HepG2 (cell line): Measurements from ENCODE around the gene FXN. TPM values are rescaled to one million over a fixed set of nuclear protein-coding genes. Genes with fewer than 3 reads are reported as not detected.
A peak's percentile ranks its signal among the peaks of the same experiment; 100 is the strongest.

Source experiments
- HDAC2 ChIP-seq: sonication (generic); formaldehyde crosslinking; IDR thresholded peaks from 2 replicates; pipeline ENCODE4 v1.4.0; 2020; ENCODE audit warnings: missing genetic modification reagents
- HNF4G ChIP-seq, 2 experiments: sonication (generic) in 1 of 2; formaldehyde crosslinking in 1 of 2; IDR thresholded peaks; 2 replicates each; pipeline versions ENCODE4 v1.4.0 to v1.6.1; 2011 to 2020; ENCODE audit warnings: borderline replicate concordance in 2 of 2, low read depth in 2 of 2, mild to moderate bottlenecking in 2 of 2, low read length in 1 of 2, missing genetic modification reagents in 1 of 2, moderate library complexity in 1 of 2
- ISL2 ChIP-seq: sonication (generic); formaldehyde crosslinking; IDR thresholded peaks from 2 replicates; pipeline ENCODE4 v1.5.0; 2020; ENCODE audit warnings: missing genetic modification reagents
- JUN ChIP-seq: sonication (generic); formaldehyde crosslinking; IDR thresholded peaks from 2 replicates; pipeline ENCODE4 v1.4.0; 2020; ENCODE audit warnings: mild to moderate bottlenecking, missing genetic modification reagents
- KLF16 ChIP-seq, 2 experiments: sonication (generic) in 1 of 2; formaldehyde crosslinking in 1 of 2; IDR thresholded peaks; 2 replicates each; pipeline versions ENCODE4 v1.6.1 to v1.8.0; 2016 to 2023; ENCODE audit warnings: missing genetic modification reagents in 2 of 2, missing compliant biosample characterization in 1 of 2
- NFATC3 ChIP-seq: sonication (generic); formaldehyde crosslinking; IDR thresholded peaks from 2 replicates; pipeline ENCODE4 v1.5.1; 2020; ENCODE audit warnings: mild to moderate bottlenecking, missing genetic modification reagents
- POLR2A ChIP-seq, 2 experiments: IDR thresholded peaks; 2 replicates each; pipeline ENCODE4 v1.6.1; 2011; ENCODE audit warnings: low read depth in 2 of 2, low read length in 2 of 2, mild to moderate bottlenecking in 1 of 2, moderate library complexity in 1 of 2; ENCODE audit not compliant: insufficient read depth in 1 of 2
- ZNF572 ChIP-seq: sonication (generic); formaldehyde crosslinking; IDR thresholded peaks from 2 replicates; pipeline ENCODE4 v1.5.1; 2020; ENCODE audit warnings: mild to moderate bottlenecking, missing genetic modification reagents
- ZNF709 ChIP-seq: sonication (generic); formaldehyde crosslinking; IDR thresholded peaks from 2 replicates; pipeline ENCODE4 v1.5.0; 2020; ENCODE audit warnings: mild to moderate bottlenecking, missing genetic modification reagents
- polyA plus RNA-seq, 8 experiments: library from polyadenylated mRNA; depleted of rRNA in 3 of 8; stranded (reverse) in 7 of 8; unstranded in 1 of 8; fragments of >200 nt; fragmentation: Illumina TruSeq in 4 of 8; extraction: Trizol in 4 of 8; gene quantifications; 2 replicates each; pipeline versions ENCODE4 v1.2.1 to v1.2.3, GENCODE V29; 2011 to 2016; ENCODE audit warnings: low read depth in 4 of 8, missing spikeins in 1 of 8, mixed read lengths in 1 of 8; ENCODE audit not compliant: insufficient read depth in 1 of 8
- total RNA-seq, 5 experiments: library from RNA; depleted of rRNA; stranded (reverse); fragments of >200 nt; fragmentation: Illumina TruSeq; extraction: Trizol; gene quantifications; 2 replicates each; pipeline ENCODE4 v1.2.3, GENCODE V29; 2016; ENCODE audit warnings: low read depth in 1 of 5
- TF ChIP-seq, protein P1 (sequence below): sonication (generic); formaldehyde crosslinking; IDR thresholded peaks from 2 replicates; pipeline ENCODE4 v1.5.1; 2020; ENCODE audit warnings: mild to moderate bottlenecking, missing genetic modification reagents, borderline replicate concordance
- TF ChIP-seq, protein P2 (sequence below): sonication (generic); formaldehyde crosslinking; IDR thresholded peaks from 2 replicates; pipeline ENCODE4 v1.5.1; 2020; ENCODE audit warnings: mild to moderate bottlenecking, moderate library complexity, missing genetic modification reagents
- TF ChIP-seq, protein P3 (sequence below): sonication (generic); formaldehyde crosslinking; IDR thresholded peaks from 2 replicates; pipeline ENCODE4 v1.4.0; 2020; ENCODE audit warnings: mild to moderate bottlenecking, missing genetic modification reagents, borderline replicate concordance

FXN gene
- total and polyA plus RNA-seq, 2 of the 13 experiments (the other 11 are each of a cell fraction or from before 2014, with no cell fraction given): 24.1 to 26.0 TPM

DNA sequence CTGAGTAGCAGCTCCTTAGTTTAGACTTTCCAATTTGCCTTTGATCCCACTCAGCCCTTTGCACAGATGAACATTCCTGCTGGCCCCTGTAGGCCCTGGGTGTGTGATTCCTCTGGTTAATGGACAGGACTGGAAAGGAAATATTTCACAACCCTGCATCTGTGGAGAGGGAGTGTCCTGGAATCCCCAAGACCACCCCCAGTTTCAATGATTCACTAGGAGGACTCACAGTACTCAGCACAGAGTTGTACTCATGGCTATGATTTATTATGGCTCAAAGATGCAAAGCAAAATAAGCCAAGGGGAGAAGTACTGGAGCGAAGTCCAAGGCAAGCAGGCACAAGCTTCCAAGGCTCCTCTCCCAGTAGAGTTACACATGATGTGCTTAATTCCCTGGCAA, 96.1 kb downstream of the FXN start (continued):
- TF ChIP-seq, protein P1, sequence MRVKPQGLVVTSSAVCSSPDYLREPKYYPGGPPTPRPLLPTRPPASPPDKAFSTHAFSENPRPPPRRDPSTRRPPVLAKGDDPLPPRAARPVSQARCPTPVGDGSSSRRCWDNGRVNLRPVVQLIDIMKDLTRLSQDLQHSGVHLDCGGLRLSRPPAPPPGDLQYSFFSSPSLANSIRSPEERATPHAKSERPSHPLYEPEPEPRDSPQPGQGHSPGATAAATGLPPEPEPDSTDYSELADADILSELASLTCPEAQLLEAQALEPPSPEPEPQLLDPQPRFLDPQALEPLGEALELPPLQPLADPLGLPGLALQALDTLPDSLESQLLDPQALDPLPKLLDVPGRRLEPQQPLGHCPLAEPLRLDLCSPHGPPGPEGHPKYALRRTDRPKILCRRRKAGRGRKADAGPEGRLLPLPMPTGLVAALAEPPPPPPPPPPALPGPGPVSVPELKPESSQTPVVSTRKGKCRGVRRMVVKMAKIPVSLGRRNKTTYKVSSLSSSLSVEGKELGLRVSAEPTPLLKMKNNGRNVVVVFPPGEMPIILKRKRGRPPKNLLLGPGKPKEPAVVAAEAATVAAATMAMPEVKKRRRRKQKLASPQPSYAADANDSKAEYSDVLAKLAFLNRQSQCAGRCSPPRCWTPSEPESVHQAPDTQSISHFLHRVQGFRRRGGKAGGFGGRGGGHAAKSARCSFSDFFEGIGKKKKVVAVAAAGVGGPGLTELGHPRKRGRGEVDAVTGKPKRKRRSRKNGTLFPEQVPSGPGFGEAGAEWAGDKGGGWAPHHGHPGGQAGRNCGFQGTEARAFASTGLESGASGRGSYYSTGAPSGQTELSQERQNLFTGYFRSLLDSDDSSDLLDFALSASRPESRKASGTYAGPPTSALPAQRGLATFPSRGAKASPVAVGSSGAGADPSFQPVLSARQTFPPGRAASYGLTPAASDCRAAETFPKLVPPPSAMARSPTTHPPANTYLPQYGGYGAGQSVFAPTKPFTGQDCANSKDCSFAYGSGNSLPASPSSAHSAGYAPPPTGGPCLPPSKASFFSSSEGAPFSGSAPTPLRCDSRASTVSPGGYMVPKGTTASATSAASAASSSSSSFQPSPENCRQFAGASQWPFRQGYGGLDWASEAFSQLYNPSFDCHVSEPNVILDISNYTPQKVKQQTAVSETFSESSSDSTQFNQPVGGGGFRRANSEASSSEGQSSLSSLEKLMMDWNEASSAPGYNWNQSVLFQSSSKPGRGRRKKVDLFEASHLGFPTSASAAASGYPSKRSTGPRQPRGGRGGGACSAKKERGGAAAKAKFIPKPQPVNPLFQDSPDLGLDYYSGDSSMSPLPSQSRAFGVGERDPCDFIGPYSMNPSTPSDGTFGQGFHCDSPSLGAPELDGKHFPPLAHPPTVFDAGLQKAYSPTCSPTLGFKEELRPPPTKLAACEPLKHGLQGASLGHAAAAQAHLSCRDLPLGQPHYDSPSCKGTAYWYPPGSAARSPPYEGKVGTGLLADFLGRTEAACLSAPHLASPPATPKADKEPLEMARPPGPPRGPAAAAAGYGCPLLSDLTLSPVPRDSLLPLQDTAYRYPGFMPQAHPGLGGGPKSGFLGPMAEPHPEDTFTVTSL (CRISPR knock-in tag): no peak
- TF ChIP-seq ZNF709 (no peak), KLF16 (CRISPR knock-in tag; IDR thresholded peaks at IDR 0.05) (0 out of 4 replicates have a peak, but pooled peaks of 1 of the 2 experiments have one; percentile 24), NFATC3 (CRISPR knock-in tag) (no peak), POLR2A (IDR thresholded peaks at IDR 0.05; ENCODE audit: insufficient read depth in 1 of 2, low read depth in 2 of 2, low read length in 2 of 2) (peak in 1 of 2 experiments; percentile 27; a peak in 2 of 4 replicates), ZNF572 (CRISPR knock-in tag) (no peak), HDAC2 (CRISPR knock-in tag) (peak; percentile 60), ISL2 (CRISPR knock-in tag) (no peak), JUN (CRISPR knock-in tag) (no peak), HNF4G (IDR thresholded peaks at IDR 0.05; ENCODE audit: borderline replicate concordance, low read depth, low read length) (peak; percentile 24; the same call in 1 of the 2 replicates), HNF4G (CRISPR knock-in tag; IDR thresholded peaks at IDR 0.05; ENCODE audit: borderline replicate concordance, low read depth) (no peak)
- TF ChIP-seq, protein P2, sequence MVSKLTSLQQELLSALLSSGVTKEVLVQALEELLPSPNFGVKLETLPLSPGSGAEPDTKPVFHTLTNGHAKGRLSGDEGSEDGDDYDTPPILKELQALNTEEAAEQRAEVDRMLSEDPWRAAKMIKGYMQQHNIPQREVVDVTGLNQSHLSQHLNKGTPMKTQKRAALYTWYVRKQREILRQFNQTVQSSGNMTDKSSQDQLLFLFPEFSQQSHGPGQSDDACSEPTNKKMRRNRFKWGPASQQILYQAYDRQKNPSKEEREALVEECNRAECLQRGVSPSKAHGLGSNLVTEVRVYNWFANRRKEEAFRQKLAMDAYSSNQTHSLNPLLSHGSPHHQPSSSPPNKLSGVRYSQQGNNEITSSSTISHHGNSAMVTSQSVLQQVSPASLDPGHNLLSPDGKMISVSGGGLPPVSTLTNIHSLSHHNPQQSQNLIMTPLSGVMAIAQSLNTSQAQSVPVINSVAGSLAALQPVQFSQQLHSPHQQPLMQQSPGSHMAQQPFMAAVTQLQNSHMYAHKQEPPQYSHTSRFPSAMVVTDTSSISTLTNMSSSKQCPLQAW (CRISPR knock-in tag): no peak
- TF ChIP-seq, protein P3, sequence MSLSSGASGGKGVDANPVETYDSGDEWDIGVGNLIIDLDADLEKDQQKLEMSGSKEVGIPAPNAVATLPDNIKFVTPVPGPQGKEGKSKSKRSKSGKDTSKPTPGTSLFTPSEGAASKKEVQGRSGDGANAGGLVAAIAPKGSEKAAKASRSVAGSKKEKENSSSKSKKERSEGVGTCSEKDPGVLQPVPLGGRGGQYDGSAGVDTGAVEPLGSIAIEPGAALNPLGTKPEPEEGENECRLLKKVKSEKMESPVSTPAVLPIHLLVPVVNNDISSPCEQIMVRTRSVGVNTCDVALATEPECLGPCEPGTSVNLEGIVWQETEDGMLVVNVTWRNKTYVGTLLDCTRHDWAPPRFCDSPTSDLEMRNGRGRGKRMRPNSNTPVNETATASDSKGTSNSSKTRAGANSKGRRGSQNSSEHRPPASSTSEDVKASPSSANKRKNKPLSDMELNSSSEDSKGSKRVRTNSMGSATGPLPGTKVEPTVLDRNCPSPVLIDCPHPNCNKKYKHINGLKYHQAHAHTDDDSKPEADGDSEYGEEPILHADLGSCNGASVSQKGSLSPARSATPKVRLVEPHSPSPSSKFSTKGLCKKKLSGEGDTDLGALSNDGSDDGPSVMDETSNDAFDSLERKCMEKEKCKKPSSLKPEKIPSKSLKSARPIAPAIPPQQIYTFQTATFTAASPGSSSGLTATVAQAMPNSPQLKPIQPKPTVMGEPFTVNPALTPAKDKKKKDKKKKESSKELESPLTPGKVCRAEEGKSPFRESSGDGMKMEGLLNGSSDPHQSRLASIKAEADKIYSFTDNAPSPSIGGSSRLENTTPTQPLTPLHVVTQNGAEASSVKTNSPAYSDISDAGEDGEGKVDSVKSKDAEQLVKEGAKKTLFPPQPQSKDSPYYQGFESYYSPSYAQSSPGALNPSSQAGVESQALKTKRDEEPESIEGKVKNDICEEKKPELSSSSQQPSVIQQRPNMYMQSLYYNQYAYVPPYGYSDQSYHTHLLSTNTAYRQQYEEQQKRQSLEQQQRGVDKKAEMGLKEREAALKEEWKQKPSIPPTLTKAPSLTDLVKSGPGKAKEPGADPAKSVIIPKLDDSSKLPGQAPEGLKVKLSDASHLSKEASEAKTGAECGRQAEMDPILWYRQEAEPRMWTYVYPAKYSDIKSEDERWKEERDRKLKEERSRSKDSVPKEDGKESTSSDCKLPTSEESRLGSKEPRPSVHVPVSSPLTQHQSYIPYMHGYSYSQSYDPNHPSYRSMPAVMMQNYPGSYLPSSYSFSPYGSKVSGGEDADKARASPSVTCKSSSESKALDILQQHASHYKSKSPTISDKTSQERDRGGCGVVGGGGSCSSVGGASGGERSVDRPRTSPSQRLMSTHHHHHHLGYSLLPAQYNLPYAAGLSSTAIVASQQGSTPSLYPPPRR (CRISPR knock-in tag): 0 out of 2 replicates have a peak, but pooled peaks have one; percentile 25
